CD8-positive, alpha-beta memory T cell (primary cell): ENCODE results near the gene NEIL3. TPM values are rescaled to one million over a fixed set of nuclear protein-coding genes. Genes with fewer than 3 reads are reported as not detected.

Experiments
- CTCF ChIA-PET: fragments of 350-600 bp; sonication (Branson Sonifier 250); formaldehyde crosslinking; loops from one replicate; lab custom pipeline; 2021; ENCODE audit warnings: antibody characterized with exemption; lab: Charles Lee
- POLR2A ChIA-PET: fragments of 350-600 bp; sonication (Branson Sonifier 250); formaldehyde crosslinking; loops from one replicate; lab custom pipeline; 2021; ENCODE audit warnings: antibody characterized with exemption; lab: Charles Lee
- DNase-seq, 5 donors: peaks; one replicate each; pipeline versions ENCODE4 v3.0.0 to v3.0.0-alpha.2; 2020 to 2022; ENCODE audit warnings: mixed read lengths in 1 of 5
- H3K27ac ChIP-seq: one replicate; pipeline ENCODE4 v1.7.0; 2013; ENCODE audit warnings: low read depth, mild to moderate bottlenecking, low read length, moderate library complexity
- H3K27me3 ChIP-seq: 2 replicates; pipeline ENCODE4 v1.7.0; 2013; ENCODE audit warnings: low read length, mild to moderate bottlenecking; ENCODE audit not compliant: insufficient read depth, poor library complexity, severe bottlenecking
- H3K36me3 ChIP-seq: 2 replicates; pipeline ENCODE4 v1.7.0; 2013; ENCODE audit warnings: mild to moderate bottlenecking, low read length, moderate library complexity; ENCODE audit not compliant: insufficient read depth
- H3K4me1 ChIP-seq: 2 replicates; pipeline ENCODE4 v1.7.0; 2013; ENCODE audit warnings: mild to moderate bottlenecking, low read length, moderate library complexity; ENCODE audit not compliant: insufficient read depth
- H3K4me3 ChIP-seq: 2 replicates; pipeline ENCODE4 v1.7.0; 2013; ENCODE audit warnings: mild to moderate bottlenecking, low read length
- H3K9me3 ChIP-seq: 2 replicates; pipeline ENCODE4 v1.7.0; 2013; ENCODE audit warnings: mild to moderate bottlenecking, low read length
- H3K27ac Mint-ChIP-seq, 8 donors: one replicate each; pipeline ENCODE4 v1.8.0; 2020 to 2021; ENCODE audit warnings: mixed read lengths in 8 of 8, mild to moderate bottlenecking in 6 of 8, inconsistent platforms in 3 of 8, moderate library complexity in 3 of 8
- H3K27me3 Mint-ChIP-seq, 2 donors: one replicate each; pipeline ENCODE4 v1.8.0; 2020 to 2021; ENCODE audit warnings: mixed read lengths in 2 of 2, mild to moderate bottlenecking in 1 of 2, moderate library complexity in 1 of 2
- H3K36me3 Mint-ChIP-seq, 3 donors: one replicate each; pipeline ENCODE4 v1.8.0; 2020 to 2021; ENCODE audit warnings: mixed read lengths in 3 of 3, inconsistent platforms in 1 of 3, mild to moderate bottlenecking in 1 of 3
- H3K4me1 Mint-ChIP-seq, 3 donors: one replicate each; pipeline ENCODE4 v1.8.0; 2020 to 2021; ENCODE audit warnings: mixed read lengths in 3 of 3, inconsistent platforms in 1 of 3, mild to moderate bottlenecking in 1 of 3
- H3K4me3 Mint-ChIP-seq, 7 donors: one replicate each; pipeline ENCODE4 v1.8.0; 2020 to 2021; ENCODE audit warnings: mixed read lengths in 7 of 7, mild to moderate bottlenecking in 6 of 7, moderate library complexity in 4 of 7, inconsistent platforms in 2 of 7
- H3K9me3 Mint-ChIP-seq, 5 donors: one replicate each; pipeline ENCODE4 v1.8.0; 2020 to 2022; ENCODE audit warnings: mixed read lengths in 5 of 5, mild to moderate bottlenecking in 3 of 5, moderate library complexity in 2 of 5, inconsistent platforms in 1 of 5
- polyA plus RNA-seq: library from polyadenylated mRNA; unstranded; fragments of 300-500 nt; fragmentation: Illumina TruSeq; gene quantifications from one replicate; pipeline ENCODE4 v1.2.3, GENCODE V29; 2021
- total RNA-seq, 2 experiments: library from RNA; stranded (reverse); gene quantifications; one replicate each; pipeline ENCODE4 v1.2.3, GENCODE V29; 2021

The NEIL3 gene
- total and polyA plus RNA-seq, 3 experiments from 2014 or later, result 0.32 to 10.3 (median 9.9) TPM

- H3K36me3 ChIP-seq, result no peaks in the 10 kb centered on the region
- no peak for DNase-seq
- POLR2A ChIA-PET, result no interaction called here
- H3K27me3 ChIP-seq, result no peaks in the 10 kb centered on the region
- Mint-ChIP-seq H3K27me3 (no peaks in the 10 kb centered on the region), H3K4me1 (peaks cover 50 to 90% (median 77%) of the 10 kb centered on the region in 3 donors), H3K36me3 (no peaks in the 10 kb centered on the region), H3K27ac (peak overlapping the region in 1 of 8 donors; percentile 22), H3K4me3 (no peak overlapping the region), H3K9me3 (no peaks in the 10 kb centered on the region)
- CTCF ChIA-PET, result interaction anchor here (1.2 to 1.7 kb wide), 3 partner anchors 9 to 18 kb away, joined by 4 to 5 read pairs (median 4); partner anchors contain the start of gene NEIL3
- no peak overlapping the region for H3K4me3 ChIP-seq
- H3K4me1 ChIP-seq, result peaks cover 17% of the 10 kb centered on the region
- H3K27ac ChIP-seq, result no peak overlapping the region
- no peaks in the 10 kb centered on the region for H3K9me3 ChIP-seq
Observed at GRCh38 chr4:177321647-177322046, 12.0 kb downstream of the NEIL3 start.

GRCh38 chr4:177322266-177322665 lies 12.6 kb downstream of the NEIL3 start:
- H3K4me3 Mint-ChIP-seq, result no peak overlapping the region
- H3K27ac Mint-ChIP-seq, result peak overlapping the region in 1 of 8 donors; percentile 22
- Histone ChIP-seq H3K27ac (no peak overlapping the region), H3K27me3 (no peaks in the 10 kb centered on the region), H3K4me3 (no peak overlapping the region), H3K4me1 (peaks cover 15% of the 10 kb centered on the region), H3K36me3 (no peaks in the 10 kb centered on the region), H3K9me3 (no peaks in the 10 kb centered on the region)
- no peaks in the 10 kb centered on the region for H3K36me3 Mint-ChIP-seq
- CTCF ChIA-PET, result interaction anchor here (1.2 to 1.7 kb wide), 3 partner anchors 10 to 17 kb away, joined by 4 to 5 read pairs (median 4); partner anchors contain the start of gene NEIL3
- no peak for DNase-seq
- peaks cover 46 to 90% (median 74%) of the 10 kb centered on the region in 3 donors for H3K4me1 Mint-ChIP-seq
- POLR2A ChIA-PET, result no interaction called here
- no peaks in the 10 kb centered on the region for H3K27me3 Mint-ChIP-seq
- no peaks in the 10 kb centered on the region for H3K9me3 Mint-ChIP-seq

- Histone ChIP-seq H3K27ac (no peak overlapping the region), H3K27me3 (no peaks in the 10 kb centered on the region), H3K36me3 (no peaks in the 10 kb centered on the region), H3K4me3 (no peak overlapping the region), H3K9me3 (no peaks in the 10 kb centered on the region), H3K4me1 (peaks cover 15% of the 10 kb centered on the region)
- H3K27ac Mint-ChIP-seq, result peak overlapping the region in 1 of 8 donors; percentile 75
- no peak for DNase-seq
- peak overlapping the region in 3 of 7 donors; percentile 6 to 40 (median 23) for H3K4me3 Mint-ChIP-seq
- peaks cover 45 to 93% (median 74%) of the 10 kb centered on the region in 3 donors for H3K4me1 Mint-ChIP-seq
- CTCF ChIA-PET, result interaction anchor here (1.2 to 1.5 kb wide), 2 partner anchors 11 to 13 kb away, joined by 4 to 5 read pairs; partner anchors contain the start of gene NEIL3
- H3K36me3 Mint-ChIP-seq, result no peaks in the 10 kb centered on the region
- no peaks in the 10 kb centered on the region for H3K27me3 Mint-ChIP-seq
- POLR2A ChIA-PET, result no interaction called here
- no peaks in the 10 kb centered on the region for H3K9me3 Mint-ChIP-seq
Observed at GRCh38 chr4:177322881-177323280, 13.2 kb downstream of the NEIL3 start.

- ChIA-PET CTCF (no interaction called here), POLR2A (no interaction called here)
Observed at GRCh38 chr4:177323416-177323815, 13.7 kb downstream of the NEIL3 start.

GRCh38 chr4:177332119-177332518 lies 22.4 kb downstream of the NEIL3 start:
- Histone ChIP-seq H3K9me3 (no peaks in the 10 kb centered on the region), H3K27me3 (no peaks in the 10 kb centered on the region), H3K36me3 (no peaks in the 10 kb centered on the region), H3K27ac (no peak overlapping the region), H3K4me1 (no peaks in the 10 kb centered on the region), H3K4me3 (no peak overlapping the region)
- H3K4me3 Mint-ChIP-seq, result no peak overlapping the region
- H3K36me3 Mint-ChIP-seq, result peaks cover 0 to 13% (median 0%) of the 10 kb centered on the region in 3 donors
- H3K27me3 Mint-ChIP-seq, result no peaks in the 10 kb centered on the region
- H3K4me1 Mint-ChIP-seq, result peaks cover 17 to 74% (median 39%) of the 10 kb centered on the region in 3 donors
- POLR2A ChIA-PET, result no interaction called here
- CTCF ChIA-PET, result no interaction called here
- H3K27ac Mint-ChIP-seq, result peak overlapping the region in 1 of 8 donors; percentile 10
- H3K9me3 Mint-ChIP-seq, result peaks cover 4 to 12% (median 5%) of the 10 kb centered on the region in 5 donors
- DNase-seq, result no peak

More at GRCh38 chr4:177323416-177323815, 13.7 kb downstream of the NEIL3 start:
- no peak for DNase-seq
- no peak overlapping the region for H3K27ac ChIP-seq
- no peak overlapping the region for H3K4me3 ChIP-seq
- peak overlapping the region in 4 of 7 donors; percentile 30 to 40 (median 36) for H3K4me3 Mint-ChIP-seq
- no peaks in the 10 kb centered on the region for H3K9me3 Mint-ChIP-seq
- peaks cover 44 to 93% (median 74%) of the 10 kb centered on the region in 3 donors for H3K4me1 Mint-ChIP-seq
- no peaks in the 10 kb centered on the region for H3K36me3 ChIP-seq
- H3K27ac Mint-ChIP-seq, result peak overlapping the region in 1 of 8 donors; percentile 75
- H3K36me3 Mint-ChIP-seq, result no peaks in the 10 kb centered on the region
- no peaks in the 10 kb centered on the region for H3K9me3 ChIP-seq
- H3K27me3 Mint-ChIP-seq, result no peaks in the 10 kb centered on the region
- H3K27me3 ChIP-seq, result no peaks in the 10 kb centered on the region
- H3K4me1 ChIP-seq, result peaks cover 15% of the 10 kb centered on the region

GRCh38 chr4:177339477-177340374 lies 30.1 kb downstream of the NEIL3 start:
- ChIA-PET POLR2A (no interaction called here), CTCF (interaction anchor here (1.4 to 6.0 kb wide), 4 partner anchors 9 to 90 kb away, joined by 3 to 51 read pairs (median 4); no protein-coding TSS in a partner anchor)
- Histone ChIP-seq H3K4me1 (no peaks in the 10 kb centered on the region), H3K36me3 (no peaks in the 10 kb centered on the region), H3K4me3 (no peak overlapping the region), H3K27me3 (no peaks in the 10 kb centered on the region), H3K9me3 (no peaks in the 10 kb centered on the region), H3K27ac (no peak overlapping the region)
- H3K27ac Mint-ChIP-seq, result peak overlapping the region in 1 of 8 donors; percentile 52
- peak in 2 of 5 donors; percentile 13 to 27 for DNase-seq
- H3K9me3 Mint-ChIP-seq, result no peaks in the 10 kb centered on the region
- H3K36me3 Mint-ChIP-seq, result no peaks in the 10 kb centered on the region
- H3K27me3 Mint-ChIP-seq, result no peaks in the 10 kb centered on the region
- peak overlapping the region in 4 of 7 donors; percentile 3 to 60 (median 34) for H3K4me3 Mint-ChIP-seq
- peaks cover 5 to 35% (median 11%) of the 10 kb centered on the region in 3 donors for H3K4me1 Mint-ChIP-seq

- no peaks in the 10 kb centered on the region for H3K4me1 Mint-ChIP-seq
Observed at GRCh38 chr4:177348348-177348747, 38.7 kb downstream of the NEIL3 start.

GRCh38 chr4:177349191-177349590 lies 39.5 kb downstream of the NEIL3 start:
- Mint-ChIP-seq H3K9me3 (no peaks in the 10 kb centered on the region), H3K4me3 (peak overlapping the region in 1 of 7 donors; percentile 41), H3K36me3 (peaks cover 0 to 4% (median 0%) of the 10 kb centered on the region in 3 donors), H3K4me1 (no peaks in the 10 kb centered on the region), H3K27me3 (no peaks in the 10 kb centered on the region), H3K27ac (no peak overlapping the region)
- CTCF ChIA-PET, result no interaction called here
- DNase-seq, result no peak
- Histone ChIP-seq H3K4me1 (no peaks in the 10 kb centered on the region), H3K27me3 (no peaks in the 10 kb centered on the region), H3K4me3 (no peak overlapping the region), H3K36me3 (no peaks in the 10 kb centered on the region), H3K27ac (no peak overlapping the region), H3K9me3 (no peaks in the 10 kb centered on the region)
- POLR2A ChIA-PET, result no interaction called here

More at GRCh38 chr4:177348348-177348747, 38.7 kb downstream of the NEIL3 start:
- Histone ChIP-seq H3K27me3 (no peaks in the 10 kb centered on the region), H3K4me1 (no peaks in the 10 kb centered on the region), H3K9me3 (no peaks in the 10 kb centered on the region), H3K27ac (no peak overlapping the region), H3K36me3 (no peaks in the 10 kb centered on the region), H3K4me3 (no peak overlapping the region)
- ChIA-PET POLR2A (no interaction called here), CTCF (no interaction called here)
- DNase-seq, result no peak
- no peak overlapping the region for H3K27ac Mint-ChIP-seq
- H3K27me3 Mint-ChIP-seq, result no peaks in the 10 kb centered on the region
- H3K9me3 Mint-ChIP-seq, result no peaks in the 10 kb centered on the region
- H3K4me3 Mint-ChIP-seq, result no peak overlapping the region
- H3K36me3 Mint-ChIP-seq, result peaks cover 0 to 3% (median 0%) of the 10 kb centered on the region in 3 donors
